ENCODE data around the gene GAS7. TPM values are rescaled to one million over a fixed set of nuclear protein-coding genes. Genes with fewer than 3 reads are reported as not detected.

GAS7 gene
- total RNA-seq, 2 donors from 2014 or later: 79.7 to 113 TPM

DNA sequence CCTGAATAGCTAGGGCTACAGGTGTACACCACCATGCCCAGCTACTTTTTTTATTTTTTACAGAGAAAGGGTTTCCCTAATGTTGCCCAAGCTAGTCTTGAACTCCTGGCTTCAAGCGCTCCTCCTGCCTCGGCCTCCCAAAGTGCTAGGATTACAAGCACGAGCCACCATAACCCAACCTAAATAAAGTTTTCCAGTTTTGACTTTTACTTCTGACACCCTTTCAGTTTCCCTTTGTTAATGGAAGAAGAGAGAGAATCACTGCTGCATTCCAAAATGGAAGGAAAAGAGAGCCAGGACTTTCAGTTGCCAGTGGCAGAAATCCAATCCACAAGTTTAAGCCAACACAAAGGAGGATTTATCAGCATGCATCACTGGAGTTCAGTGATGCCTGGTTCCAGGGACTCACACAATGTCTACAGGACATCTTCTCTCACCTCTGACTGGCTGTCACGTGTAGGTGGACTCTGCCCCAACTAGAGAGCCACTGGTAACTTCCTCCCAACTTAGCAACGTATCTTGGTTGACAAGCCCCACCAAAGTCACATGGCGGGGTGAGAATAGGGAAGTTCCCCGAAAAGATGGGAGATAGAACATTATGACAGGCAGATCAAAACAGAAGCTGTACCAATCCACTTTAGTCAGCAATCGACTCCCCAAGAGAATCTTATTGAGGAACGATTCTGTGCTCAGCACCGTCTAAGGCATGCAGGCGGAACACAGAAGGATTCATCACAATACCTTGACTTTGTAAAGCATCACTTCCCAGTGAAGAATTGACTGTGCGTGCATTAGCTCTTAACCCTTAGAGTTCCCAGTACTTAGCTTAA, 46.5 kb downstream of the GAS7 start:
- TF ChIP-seq, protein P1, sequence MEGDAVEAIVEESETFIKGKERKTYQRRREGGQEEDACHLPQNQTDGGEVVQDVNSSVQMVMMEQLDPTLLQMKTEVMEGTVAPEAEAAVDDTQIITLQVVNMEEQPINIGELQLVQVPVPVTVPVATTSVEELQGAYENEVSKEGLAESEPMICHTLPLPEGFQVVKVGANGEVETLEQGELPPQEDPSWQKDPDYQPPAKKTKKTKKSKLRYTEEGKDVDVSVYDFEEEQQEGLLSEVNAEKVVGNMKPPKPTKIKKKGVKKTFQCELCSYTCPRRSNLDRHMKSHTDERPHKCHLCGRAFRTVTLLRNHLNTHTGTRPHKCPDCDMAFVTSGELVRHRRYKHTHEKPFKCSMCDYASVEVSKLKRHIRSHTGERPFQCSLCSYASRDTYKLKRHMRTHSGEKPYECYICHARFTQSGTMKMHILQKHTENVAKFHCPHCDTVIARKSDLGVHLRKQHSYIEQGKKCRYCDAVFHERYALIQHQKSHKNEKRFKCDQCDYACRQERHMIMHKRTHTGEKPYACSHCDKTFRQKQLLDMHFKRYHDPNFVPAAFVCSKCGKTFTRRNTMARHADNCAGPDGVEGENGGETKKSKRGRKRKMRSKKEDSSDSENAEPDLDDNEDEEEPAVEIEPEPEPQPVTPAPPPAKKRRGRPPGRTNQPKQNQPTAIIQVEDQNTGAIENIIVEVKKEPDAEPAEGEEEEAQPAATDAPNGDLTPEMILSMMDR (IDR thresholded peaks at IDR 0.05): no peak
- H3K4me3 ChIP-seq: no peak overlapping the region
- no peaks in the 10 kb centered on the region for H3K27me3 ChIP-seq
- no peaks in the 10 kb centered on the region for H3K9me3 ChIP-seq
- DNase-seq (ENCODE audit: low spot score): no peak
- peaks cover 0 to 8% of the 10 kb centered on the region in 2 donors for H3K4me1 ChIP-seq
- H3K36me3 ChIP-seq: no peaks in the 10 kb centered on the region
- H3K27ac ChIP-seq: no peak overlapping the region

DNA sequence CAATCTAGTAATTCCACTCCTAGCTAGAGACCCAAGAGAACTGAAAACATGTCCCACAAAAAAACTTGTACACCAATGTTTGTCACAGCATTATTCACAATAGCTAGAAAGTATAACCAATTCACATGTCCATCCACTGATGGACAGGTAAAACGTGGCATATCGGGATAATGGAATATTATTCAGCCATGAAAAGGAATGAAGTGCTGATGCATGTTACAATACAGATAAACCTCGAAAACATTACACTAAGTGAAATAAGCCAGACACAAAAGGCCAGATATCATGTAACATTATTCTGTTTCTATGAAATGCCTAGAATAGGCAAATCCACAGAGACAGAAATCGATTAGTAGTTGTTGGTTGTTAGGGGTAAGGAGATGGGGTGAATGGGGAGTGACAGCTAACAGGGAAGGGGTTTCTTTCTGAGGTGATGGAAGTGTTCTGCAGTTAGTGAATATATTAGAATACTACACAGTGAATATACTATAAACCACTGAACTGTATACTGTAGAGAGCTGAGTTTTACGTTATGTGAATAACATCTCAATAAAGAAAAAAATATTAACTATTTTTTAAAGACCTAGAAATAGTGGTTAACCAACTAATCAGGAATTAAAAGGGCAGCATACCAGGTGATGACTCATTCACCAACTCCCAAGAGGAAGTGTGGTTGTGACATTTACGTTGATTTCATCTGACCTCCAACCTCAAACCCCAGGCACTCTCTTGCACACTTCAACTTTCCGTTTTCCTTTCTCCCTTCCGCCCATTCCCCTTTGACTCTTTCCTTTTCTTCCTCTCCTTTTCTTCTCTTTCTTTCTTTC, 48.6 kb downstream of the GAS7 start:
- Histone ChIP-seq H3K27ac (no peak overlapping the region), H3K27me3 (no peaks in the 10 kb centered on the region), H3K9me3 (no peaks in the 10 kb centered on the region), H3K4me3 (no peak overlapping the region), H3K4me1 (no peaks in the 10 kb centered on the region), H3K36me3 (no peaks in the 10 kb centered on the region)
- TF ChIP-seq, protein P1 (IDR thresholded peaks at IDR 0.05): no peak
- DNase-seq (ENCODE audit: low spot score): no peak

DNA sequence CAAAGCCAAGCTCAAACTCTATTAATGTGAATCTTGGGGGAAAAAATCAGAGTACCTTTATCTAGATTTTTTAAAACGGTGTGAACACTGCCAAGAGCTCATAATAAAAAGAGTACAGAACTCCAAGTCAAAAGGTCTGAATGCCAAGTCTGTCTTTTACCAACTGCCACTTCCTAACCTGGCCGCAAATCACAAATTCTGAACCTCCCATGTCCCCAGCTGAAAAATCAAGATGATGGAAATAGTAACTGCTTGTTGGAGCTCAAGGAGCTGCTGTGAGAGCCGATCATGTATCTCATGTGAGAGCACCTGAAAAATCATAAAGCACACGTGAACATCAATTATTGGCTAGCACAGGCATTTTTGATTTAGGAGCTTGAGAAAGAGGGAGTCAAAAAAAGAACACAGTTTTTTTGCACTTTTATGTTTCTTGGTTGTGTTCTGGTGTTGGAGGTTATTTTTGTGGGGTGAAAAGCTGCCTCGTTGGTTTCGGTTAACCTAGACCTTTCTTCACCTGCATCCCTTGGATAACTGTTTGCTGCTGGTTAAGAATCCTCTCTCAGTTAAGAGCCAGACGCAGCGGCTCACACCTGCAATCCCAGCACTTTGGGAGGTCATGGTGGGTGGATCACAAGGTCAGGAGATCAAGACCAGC, 50.5 kb downstream of the GAS7 start:
- Histone ChIP-seq H3K27ac (no peak overlapping the region), H3K4me1 (no peaks in the 10 kb centered on the region), H3K36me3 (no peaks in the 10 kb centered on the region), H3K27me3 (no peaks in the 10 kb centered on the region), H3K9me3 (no peaks in the 10 kb centered on the region), H3K4me3 (no peak overlapping the region)
- no peak for DNase-seq (ENCODE audit: low spot score)
- TF ChIP-seq, protein P1 (IDR thresholded peaks at IDR 0.05): no peak

DNA sequence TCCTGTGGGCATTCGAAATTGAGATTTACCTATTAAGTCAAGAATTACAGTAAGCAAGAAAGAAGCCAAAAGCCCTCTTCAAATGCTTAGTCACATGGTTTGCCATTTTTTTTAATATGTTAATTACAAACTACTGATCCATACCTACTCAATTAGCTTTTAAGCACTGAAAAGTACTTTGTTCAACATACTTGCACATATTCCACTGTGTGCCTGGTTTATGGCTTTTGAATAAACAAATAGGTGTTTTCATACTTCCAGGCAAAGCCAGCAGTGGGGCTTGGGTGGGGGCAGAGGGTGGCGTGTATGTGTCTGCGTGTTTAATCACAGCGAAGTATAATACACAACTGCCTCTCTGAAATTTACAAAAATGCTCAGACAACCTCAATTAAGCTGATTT, 51.4 kb downstream of the GAS7 start:
- TF ChIP-seq, protein P1 (IDR thresholded peaks at IDR 0.05): no peak
- no peak overlapping the region for H3K4me3 ChIP-seq
- no peaks in the 10 kb centered on the region for H3K27me3 ChIP-seq
- no peaks in the 10 kb centered on the region for H3K4me1 ChIP-seq
- H3K27ac ChIP-seq: no peak overlapping the region
- no peak for DNase-seq (ENCODE audit: low spot score)
- H3K9me3 ChIP-seq: no peaks in the 10 kb centered on the region
- H3K36me3 ChIP-seq: no peaks in the 10 kb centered on the region

- no peak overlapping the region for H3K4me3 ChIP-seq
- no peaks in the 10 kb centered on the region for H3K9me3 ChIP-seq
- no peaks in the 10 kb centered on the region for H3K36me3 ChIP-seq
- H3K4me1 ChIP-seq: no peaks in the 10 kb centered on the region
- TF ChIP-seq, protein P1 (IDR thresholded peaks at IDR 0.05): no peak
- no peaks in the 10 kb centered on the region for H3K27me3 ChIP-seq
- DNase-seq (ENCODE audit: low spot score): no peak
- H3K27ac ChIP-seq: no peak overlapping the region
Measured at GRCh38 chr17:10144982-10145381, 53.4 kb downstream of the GAS7 start.

All from right atrium auricular region (tissue), 2 donors.